Suppressor macrophage treated with lipopolysaccharide for 1 hour (primary cell): Measurements from ENCODE around the gene PTGR3.
A peak's percentile ranks its signal among the peaks of the same experiment; 100 is the strongest.
"Not testable (repeated sequence)": the region's sequence is repeated elsewhere in the genome, so short reads cannot be mapped to it uniquely, and the experiment has no call there.

Source experiments
- DNase-seq, 3 donors: peaks; one replicate each; pipeline ENCODE4 v3.0.0-alpha.2; 2020 to 2022

Gene PTGR3

DNA sequence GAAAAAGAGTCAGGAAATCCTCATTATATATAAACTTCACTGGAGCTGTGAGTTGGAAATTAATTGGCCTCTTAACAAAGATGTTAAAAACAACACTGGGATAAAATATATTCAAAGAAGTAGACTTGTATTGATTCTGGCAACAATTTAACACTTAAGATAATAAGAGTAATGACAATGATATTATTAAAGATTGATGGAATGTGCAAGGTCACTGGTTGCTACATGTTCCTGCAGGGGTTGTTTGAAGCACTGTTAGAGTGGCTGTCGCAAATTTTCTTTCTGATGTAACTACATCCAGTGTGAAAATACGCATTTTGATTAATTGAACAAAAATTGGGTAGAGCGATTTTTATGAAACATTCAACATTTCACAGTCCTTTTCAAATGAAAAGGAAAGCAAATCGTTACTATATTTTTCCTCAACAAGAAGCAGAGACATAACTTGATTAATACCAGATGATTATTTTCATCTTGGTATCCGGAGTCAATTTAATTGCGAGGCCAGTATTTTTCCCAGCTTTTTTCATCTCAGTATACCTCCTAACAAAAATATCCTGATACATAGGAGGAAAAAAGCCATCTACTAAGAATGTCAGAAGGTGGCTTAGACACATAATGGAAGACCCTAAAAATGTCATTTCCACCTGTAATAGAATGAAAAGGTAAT is 6.1 kb downstream of the PTGR3 start:
- DNase-seq = no peak

DNA sequence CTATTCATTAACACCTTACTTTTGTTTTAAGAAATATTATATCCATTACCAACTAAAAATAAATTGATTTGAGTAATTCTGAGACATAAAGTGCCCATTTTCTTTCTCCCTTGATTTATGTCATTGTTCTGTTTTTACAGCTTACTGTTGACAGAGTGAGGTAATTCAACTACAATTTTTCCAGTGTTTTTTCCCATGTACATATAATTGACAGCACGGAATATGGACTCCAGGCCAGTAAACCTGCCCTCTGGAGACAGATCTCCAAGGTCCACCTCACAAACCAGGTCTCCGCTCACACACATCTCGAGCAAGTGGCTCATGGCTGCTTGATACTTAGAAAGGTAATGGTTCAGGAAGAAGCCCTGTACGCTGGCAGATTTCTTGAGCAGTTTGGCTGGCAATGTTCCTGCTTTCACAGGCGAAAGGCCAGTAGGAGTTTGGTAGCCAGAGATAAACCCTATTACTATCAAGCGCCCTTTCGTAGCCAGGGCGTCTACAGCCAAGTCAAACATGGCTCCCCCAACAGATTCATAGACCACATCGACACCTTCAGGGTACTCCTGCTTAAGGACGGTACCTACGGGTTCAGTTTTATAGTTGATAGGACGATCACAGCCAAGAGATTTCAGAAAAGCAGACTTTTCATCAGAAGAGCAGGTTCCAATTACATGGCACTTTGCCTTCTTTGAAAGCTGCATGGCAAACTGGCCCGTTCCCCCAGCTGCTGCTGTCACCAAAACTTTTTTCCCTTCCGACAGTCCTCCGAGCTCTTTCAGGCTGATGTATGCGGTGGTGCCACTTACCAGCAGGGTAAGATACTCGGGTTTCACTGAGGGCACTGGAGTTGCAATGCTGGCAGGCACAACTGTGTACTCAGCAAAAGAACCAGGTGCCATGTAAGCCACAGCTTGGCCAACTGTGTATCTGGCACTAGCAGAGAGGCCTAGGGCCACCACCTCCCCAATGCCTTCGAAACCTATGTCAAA is 7.4 kb downstream of the PTGR3 start:
- no peak for DNase-seq

DNA sequence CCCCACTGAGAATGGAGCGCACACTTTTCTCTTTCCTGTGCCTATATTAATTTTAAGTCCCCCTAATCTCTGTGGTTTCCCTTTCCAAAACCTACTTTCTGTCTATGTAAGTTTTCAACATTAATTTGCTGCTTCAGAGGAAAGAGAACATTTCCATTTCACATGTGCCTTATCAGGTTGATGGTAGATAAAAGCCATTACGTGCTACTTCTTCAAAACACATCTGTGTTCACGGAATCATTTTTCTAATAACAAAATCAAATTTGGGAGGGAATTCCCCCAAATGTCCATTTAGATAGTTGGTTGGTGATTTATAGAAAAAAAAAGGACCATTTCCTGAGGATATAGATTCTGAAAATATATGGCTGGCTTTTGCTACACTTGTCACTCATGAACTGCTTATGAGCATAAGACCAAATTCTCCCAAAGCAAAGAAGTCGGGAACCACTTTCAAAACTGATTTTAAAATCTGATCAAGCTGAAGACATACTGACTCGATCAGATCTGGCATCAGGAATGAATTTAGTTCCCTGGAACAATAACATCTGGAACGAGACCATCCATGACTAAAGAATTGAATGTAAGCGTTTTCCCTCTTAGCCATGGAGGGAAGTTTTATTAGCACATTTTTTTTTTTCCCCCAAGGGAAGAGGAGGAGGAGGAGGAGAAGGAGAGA is 8.2 kb downstream of the PTGR3 start:
- no peak for DNase-seq

DNA sequence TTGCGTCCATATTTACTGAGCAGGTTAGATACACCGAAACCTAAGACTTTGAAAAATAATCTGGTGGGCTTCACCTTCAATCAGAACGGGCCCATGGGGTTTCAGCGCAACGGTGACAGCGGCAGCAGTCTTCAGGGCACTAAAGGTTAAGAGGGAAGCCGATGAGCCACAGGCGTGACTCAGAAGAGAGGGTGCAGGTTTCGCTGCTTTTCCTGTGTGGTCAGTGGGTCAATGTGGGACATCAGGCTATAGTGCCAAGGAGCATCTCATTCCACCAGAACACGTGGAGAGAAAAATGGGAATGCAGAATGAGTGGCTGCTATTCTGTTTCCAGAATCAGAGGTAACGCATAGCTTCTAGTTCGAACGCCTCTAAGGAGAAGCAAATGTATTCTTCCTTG is 8.9 kb downstream of the PTGR3 start:
- no peak for DNase-seq

DNA sequence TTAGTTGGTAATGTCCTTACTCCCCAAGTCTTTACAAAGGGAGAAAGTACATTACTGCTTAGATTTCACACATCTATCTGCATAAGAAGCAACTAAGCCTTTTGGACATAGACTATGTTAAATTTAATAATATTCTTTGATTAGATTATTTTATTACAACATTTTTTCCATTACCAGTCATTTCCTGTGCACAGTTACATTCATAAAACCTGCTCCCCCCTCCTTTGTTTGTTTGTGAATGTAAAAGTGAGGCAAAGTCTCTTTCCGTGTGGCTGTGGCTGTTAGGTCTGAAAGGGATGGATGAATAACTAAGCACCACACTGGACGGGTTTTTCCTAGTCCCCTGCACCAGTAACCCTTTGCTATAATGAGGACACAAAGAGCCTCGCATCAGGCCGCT is 9.6 kb downstream of the PTGR3 start:
- no peak for DNase-seq

DNA sequence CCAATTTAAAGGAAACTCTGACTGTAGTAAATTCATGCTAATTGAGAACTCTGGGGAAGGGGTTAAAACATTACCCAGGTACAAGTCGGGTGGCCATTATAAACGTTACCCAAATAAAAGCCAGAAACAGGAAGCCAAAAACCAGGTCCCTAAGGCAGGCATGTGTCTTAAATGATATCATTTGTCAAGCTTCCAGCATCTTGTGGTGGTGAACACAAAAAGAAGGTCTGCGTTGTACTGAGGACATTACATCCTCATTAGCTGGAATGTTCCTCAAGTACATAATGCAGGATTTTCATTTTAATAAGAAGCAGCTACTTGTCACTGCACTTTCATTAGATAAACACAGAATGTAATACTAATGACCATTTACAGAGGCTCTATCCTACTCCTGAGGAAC is 10.9 kb downstream of the PTGR3 start:
- no peak for DNase-seq

DNA sequence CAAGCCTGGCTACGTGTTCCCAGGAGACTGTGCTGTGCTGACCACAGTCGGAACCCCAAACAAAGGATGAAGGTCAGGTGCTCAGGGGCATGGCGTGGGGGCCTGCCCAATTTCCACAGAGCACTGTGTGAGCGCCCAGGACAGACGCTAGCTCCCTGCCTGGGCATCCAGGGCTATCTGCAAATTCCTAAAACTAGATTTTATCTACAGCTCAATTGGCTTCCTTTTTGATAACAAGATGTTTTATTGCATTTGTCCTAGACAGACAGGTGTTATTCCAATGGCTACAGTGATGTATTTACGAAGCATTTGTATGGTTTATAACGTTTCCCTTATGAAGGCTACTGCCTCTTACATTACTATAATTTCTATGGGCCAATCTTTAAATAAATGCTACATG is 16.0 kb downstream of the PTGR3 start:
- DNase-seq = no peak

DNA sequence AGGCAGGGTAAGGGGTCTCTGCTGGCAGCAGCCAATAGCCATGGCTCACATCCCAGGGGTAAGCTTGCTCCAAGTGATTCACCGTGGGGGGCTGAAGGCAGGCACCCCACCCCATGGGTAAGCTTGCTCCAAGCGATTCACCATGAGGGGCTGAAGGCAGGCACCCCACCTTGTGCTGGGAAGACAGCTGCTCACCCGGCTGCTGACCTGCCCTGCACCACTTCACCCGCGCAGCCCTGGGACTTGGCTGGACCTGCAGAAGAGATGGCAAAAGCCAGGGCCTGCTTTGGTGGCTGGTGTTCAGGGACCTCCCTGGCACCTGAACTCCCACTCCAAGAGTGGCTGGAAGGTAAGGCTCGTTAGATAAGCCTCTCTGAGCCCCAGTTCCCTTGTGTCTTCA is 19.2 kb downstream of the PTGR3 start:
- no peak for DNase-seq

DNA sequence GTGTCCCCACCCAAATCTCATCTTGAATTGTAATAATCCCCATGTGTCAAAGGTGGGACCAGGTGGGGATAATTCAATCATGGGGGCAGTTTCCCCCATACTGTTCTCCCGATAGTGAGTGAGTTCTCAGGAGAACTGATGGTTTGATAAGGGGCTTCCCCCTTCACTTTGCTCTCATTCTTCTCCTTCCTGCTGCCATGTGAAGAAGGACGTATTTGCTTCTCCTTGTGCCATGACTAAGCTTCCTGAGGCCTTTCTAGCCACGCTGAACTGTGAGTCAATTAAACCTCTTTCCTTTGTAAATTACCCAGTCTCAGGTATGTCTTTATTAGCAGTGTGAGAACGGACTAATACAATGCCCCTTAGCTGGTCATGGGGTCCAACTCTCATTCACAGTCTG is 21.2 kb downstream of the PTGR3 start:
- not testable (repeated sequence) for DNase-seq

DNA sequence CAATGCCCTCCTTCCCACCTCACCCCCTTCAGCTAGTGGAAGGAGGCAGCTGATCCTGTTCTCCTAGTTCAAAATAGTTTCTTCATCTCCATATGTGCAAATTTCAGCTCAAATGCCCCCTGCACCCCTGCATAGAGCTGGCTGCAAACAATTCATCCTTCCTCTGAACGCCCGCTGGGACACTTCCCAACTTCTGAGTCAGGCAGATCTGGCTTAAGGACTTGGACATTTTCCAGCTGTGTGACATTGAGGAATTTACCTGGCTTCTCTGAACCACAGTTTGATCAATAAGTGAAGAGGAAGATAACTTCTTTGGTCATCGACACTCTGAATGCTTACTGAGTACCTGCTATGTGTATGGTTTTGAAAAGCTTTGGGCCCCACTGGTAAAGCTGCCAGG is 23.5 kb downstream of the PTGR3 start:
- DNase-seq = no peak

DNA sequence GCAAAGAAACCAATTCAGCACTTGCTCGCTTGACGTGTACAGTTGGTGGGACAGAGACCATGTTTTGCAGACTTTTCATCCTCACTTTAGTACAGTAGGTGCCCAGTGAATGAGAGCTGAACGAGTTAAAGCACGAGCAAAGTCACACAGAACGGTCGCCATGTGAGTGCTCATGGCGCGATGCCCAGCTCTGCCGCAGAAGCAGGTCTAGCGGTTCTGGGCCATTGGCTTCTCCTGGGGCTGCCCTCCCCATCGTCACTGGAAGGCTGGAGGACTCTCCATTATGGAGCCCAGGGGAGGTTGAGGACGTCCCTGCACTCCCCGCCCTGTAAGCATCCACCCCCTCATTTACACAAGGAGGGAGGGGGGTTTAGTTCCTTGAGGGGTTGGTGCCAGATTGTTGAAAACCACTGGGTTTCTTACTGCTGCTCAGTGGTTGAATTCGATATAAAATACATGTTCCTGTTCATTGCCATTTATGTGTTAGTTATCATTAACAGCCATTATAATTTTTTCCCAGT is 24.9 kb downstream of the PTGR3 start:
- DNase-seq = no peak

DNA sequence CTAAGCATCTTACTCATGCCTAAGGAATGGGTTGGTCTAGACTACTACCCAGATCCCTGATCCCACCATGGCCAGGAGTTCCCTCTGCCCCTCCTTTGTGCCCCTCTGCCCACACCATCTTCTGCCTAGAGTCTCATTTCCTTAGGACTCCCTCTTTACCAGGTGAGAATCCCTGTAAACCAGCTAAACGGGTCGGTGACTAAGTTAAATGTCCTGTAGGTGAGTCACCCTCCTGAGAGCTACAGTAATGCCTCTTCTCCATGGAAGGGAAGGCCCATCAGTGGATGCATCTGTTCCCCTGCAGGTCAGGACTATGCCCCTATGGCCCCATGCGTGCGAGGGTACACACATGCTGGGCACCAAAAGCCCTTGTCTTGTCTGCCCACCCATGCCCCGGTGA is 25.4 kb downstream of the PTGR3 start:
- DNase-seq = no peak

DNA sequence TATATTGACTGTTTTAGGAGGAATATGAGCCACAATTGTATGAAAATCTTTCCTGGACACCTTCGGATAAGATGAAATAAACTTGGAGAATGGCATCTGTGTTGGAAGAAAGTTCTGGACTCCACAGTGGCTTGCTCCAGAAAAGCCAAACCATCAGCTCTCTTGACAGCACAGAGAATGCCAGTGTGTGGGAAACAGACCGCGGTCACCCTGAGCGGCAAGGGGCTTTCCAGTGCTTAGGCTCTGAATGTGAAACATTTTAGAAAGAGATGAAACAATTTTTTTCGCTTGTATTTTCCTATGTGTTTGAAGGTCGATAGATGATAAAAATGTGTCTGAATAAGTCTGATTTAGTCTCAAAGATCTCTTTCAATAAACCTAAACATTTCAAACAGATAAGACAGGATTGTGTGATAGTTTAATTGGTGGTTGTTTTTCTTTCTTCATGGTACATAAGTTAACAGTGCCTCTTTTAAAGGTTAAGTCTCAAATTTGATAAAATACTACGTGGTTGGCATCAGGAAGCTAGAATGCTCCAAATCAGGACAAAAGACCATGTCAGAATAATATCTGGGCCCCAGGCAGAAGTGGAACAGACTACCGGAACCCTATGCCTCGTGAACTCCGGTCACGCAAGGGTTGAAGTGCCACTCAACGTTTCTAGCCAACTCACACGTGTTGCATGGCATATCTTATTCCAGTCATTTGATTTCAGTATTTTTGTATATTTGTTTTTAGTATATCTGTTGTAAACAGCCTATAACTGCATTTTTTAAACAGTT is 28.9 kb downstream of the PTGR3 start:
- DNase-seq = no peak

DNA sequence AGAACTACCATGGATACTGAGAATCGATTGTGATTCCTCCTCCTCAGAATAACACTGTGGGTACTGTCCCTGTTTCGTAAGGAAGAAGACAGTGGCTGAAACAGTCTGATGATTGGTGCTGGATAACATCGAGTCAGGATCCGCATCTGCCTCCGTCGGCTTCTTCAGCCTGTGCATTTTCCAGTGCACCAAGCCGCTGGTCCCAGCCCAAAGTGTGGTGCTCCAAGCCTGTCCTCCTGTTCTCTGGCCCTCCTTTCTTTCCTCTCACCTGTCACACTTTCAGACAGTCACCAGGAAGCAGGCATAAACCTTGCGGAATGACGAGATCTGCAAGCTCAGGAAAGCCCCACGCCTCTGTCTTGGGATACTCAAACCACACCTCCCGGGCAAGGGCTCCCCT is 30.6 kb downstream of the PTGR3 start:
- no peak for DNase-seq

DNA sequence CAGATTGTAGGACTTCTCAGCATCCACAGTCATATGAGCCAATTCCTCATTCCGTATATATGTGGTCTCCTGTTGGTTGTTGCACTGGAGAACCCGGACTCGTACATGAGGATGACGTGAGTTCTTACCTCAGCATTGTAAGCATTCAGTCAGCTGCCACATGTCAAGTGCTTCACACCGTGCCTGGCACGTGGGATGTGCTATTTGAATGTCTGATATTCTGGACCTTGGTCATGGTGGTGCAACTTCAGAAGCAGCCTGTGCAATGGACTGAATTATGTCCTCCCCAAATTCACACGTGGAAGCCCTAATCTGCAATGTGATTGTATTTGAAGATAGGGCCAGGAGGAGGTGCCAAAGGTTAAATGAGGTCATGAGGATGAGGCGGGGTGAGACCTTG is 32.1 kb downstream of the PTGR3 start:
- DNase-seq = no peak

DNA sequence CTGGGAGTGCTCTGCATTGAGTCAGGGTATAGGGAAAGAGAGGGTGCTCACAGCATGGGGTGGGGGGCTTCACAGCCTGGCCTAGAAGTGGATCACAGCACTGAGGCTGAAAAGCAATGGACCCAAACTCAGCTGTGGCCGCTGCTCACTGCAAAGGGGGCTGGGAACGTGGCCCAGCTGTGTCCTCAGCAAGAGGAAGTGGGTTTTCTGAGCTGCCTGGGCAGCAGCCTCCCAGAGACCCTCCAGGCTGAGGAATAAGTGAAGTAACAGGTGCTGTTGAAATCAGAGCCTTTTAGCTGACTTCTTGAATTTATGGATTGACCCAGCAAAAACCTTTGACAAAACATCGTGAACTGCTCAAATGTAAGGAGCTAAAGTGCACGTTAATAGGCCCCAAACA is 35.2 kb downstream of the PTGR3 start:
- no peak for DNase-seq

DNA sequence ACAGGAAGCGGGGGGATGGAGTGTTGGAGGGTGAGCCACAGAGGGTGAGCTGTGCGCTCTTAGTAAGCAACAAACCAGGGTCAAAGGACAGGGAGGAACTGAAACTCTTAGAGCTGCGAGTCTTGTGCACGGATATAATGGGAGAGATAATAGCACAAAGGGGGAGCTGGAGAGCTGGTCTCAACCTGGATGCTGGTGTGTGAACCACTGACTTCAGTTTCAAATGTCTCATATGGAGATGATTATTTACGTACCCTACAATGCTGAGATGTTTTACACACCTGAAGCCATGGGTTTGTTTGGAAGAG is 35.9 kb downstream of the PTGR3 start:
- peak; percentile 59 to 67 (median 64) for DNase-seq

DNA sequence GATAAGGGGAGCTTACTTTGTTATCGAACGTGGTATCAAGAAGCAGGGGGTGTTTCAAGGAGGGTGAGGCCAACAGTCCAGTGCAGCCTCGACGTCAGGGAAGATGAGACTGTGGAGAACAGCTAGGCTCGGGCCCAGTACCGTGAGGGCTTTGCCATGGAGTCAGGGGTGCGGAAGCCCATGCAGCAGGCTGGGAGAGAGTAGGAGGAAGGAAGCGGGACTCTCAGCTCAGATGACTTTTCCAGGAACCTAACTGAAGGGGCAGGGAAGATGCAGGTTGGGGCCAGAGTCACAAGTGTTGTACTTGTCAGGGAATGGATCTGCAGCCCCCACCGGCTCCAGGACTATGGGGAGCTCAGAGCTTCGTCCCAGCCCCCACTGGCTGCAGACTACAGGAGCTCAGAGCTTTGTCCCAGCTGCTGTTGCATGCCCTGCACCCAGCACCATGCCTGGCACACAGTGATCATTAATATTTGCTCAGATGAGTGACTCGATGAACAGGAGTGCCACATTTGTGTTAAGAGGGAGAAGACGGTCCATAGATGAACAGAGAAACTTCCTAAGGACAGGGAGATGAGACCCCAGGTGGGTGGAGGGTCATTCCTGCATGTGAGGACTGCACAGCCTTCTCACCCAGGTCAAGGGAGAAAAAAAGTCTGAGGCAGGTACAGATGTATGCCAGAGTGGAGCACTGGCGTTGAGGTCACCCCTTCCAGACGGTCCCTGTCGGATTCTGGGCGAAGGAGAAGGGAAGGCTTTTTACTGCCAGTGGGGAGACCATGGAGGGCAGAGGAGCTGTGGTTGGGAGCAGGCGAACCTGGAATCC is 36.4 kb downstream of the PTGR3 start:
- DNase-seq = no peak

DNA sequence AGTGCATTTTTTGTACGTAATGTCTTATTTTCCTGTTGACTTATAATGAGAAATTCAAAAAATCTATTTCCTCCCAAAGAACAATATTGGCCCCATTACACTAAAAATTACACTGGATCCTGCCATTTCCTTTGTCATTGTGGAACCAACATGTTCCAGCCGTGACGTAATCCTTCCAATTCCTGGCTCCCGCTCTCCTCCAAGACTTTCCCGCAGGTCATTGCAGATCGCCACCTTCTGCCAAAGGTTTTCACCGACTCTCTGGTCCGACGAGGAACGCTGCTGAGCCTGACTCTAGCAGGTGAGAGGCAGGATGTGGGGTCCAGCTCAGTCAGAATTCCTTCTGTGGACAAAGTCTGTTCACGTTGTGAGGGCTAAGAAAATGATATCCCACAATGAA is 38.0 kb downstream of the PTGR3 start:
- no peak for DNase-seq

DNA sequence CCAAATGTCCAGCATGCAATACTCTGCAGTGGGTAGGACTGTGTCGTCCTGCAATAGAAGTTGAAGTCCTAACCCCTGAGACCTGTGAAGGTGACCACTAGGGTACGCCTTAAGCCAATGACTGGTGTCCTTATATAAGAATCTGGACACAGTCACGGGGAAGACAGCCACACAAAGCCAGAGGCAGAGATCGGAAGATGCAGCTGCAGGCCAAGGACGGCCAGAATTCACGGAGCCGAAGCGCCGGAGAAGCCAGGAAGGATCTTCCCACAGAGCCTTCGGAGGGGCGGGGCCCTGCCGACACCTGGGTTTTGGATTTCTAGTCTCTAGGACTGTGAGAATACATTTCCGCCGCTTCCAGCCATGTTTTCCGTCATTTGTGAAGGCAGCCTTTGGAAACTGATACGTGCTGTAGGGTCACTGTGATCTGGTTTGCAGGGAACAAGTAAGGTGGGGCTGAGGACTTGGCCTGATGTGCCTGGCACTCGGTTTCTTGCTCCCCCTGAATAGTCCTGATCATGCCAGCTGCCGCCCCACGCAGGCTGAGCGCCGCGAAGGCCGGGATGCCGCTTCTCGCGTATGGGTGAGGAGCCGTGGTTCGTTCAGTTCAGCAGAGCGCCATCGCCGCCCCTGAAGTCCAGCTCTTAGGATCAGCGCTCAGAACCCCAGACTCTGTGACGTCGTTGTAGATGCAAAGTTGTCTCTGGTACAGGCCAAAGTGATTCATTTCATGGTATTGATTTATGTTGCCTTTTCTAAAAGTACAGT is 38.7 kb downstream of the PTGR3 start:
- DNase-seq = no peak

DNA sequence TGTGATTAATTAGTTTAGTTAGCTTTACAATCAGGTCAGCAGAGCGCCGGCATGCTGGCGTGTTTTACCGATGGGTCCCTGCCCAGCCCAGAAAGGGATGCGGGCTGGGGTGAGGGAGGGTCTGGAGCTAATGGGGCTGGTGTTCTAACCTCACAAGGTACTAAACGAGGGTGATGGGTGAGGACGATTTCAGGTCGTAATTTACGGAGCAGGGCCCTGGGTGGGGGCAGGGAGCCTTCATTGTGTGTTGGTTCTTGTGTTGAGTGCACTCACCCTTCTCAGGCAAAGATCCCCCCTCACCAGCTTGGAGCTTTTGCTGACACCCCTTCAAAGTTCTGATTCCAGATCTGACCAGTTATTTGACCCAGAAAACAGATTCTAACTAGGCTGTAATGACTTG is 39.5 kb downstream of the PTGR3 start:
- no peak for DNase-seq
